Tibial nerve (tissue), 4 donors: ENCODE results near the gene SAMD13.

Experiments used
- CTCF ChIP-seq, 5 experiments: fragments of 200-600 bp in 3 of 5; fragments of 450-650 bp in 2 of 5; sonication (generic) in 3 of 5; IDR thresholded peaks; one replicate each; pipeline ENCODE4 v1.5.1; 2016 to 2019; ENCODE audit warnings: antibody characterized with exemption in 5 of 5, mild to moderate bottlenecking in 3 of 5, moderate library complexity in 2 of 5
- EP300 ChIP-seq, 2 donors: sonication (generic); formaldehyde crosslinking; IDR thresholded peaks; one replicate each; pipeline ENCODE4 v1.6.1; 2017; ENCODE audit warnings: antibody characterized with exemption in 2 of 2, mild to moderate bottlenecking in 1 of 2
- POLR2A ChIP-seq, 2 donors: fragments of 450-650 bp; IDR thresholded peaks; one replicate each; pipeline ENCODE4 v1.6.1; 2017; ENCODE audit warnings: antibody characterized with exemption in 2 of 2, mild to moderate bottlenecking in 2 of 2, moderate library complexity in 2 of 2

GRCh38 chr1:84355556-84355955, 54.0 kb downstream of the SAMD13 start:
- TF ChIP-seq CTCF (IDR thresholded peaks at IDR 0.05) (no peak), POLR2A (IDR thresholded peaks at IDR 0.05) (no peak), EP300 (IDR thresholded peaks at IDR 0.05) (no peak)
